SK-N-SH treated with all-trans-retinoic acid at 6 μM for 48 hours (cell line): ENCODE results near the gene COG8.

Source experiments
- ATAC-seq: fragments of 200-7000 bp; cut with Tn5 transposase; 3 replicates; pipeline ENCODE4 v1.9.1; 2020; ENCODE audit warnings: mild to moderate bottlenecking, moderate library complexity
- ARNTL ChIP-seq: fragments of 450-650 bp; formaldehyde crosslinking; IDR thresholded peaks from 2 replicates; pipeline ENCODE4 v1.5.0; 2020; ENCODE audit warnings: low read depth, mild to moderate bottlenecking, moderate library complexity, borderline replicate concordance
- BACH2 ChIP-seq: fragments of 250-450 bp; sonication (Bioruptor Pico); IDR thresholded peaks from 2 replicates; pipeline ENCODE4 v1.9.0; 2021; ENCODE audit warnings: mild to moderate bottlenecking, borderline replicate concordance
- CSDC2 ChIP-seq: fragments of 250-450 bp; sonication (Bioruptor Pico); IDR thresholded peaks from 2 replicates; pipeline ENCODE4 v1.5.0; 2020; ENCODE audit warnings: mild to moderate bottlenecking, moderate library complexity
- ESRRG ChIP-seq: fragments of 250-450 bp; sonication (Bioruptor Pico); IDR thresholded peaks from 2 replicates; pipeline ENCODE4 v1.6.1; 2021; ENCODE audit warnings: mild to moderate bottlenecking
- GLIS3 ChIP-seq: fragments of 250-450 bp; sonication (Bioruptor Pico); IDR thresholded peaks from 2 replicates; pipeline ENCODE4 v1.5.0; 2020; ENCODE audit warnings: mild to moderate bottlenecking, moderate library complexity
- OSR1 ChIP-seq: fragments of 250-450 bp; sonication (Bioruptor Pico); IDR thresholded peaks from 2 replicates; pipeline ENCODE4 v1.8.0; 2022; ENCODE audit warnings: moderate library complexity, mild to moderate bottlenecking, inconsistent platforms
- PPARA ChIP-seq: fragments of 250-450 bp; sonication (Bioruptor Pico); IDR thresholded peaks from 2 replicates; pipeline ENCODE4 v1.5.0; 2020; ENCODE audit warnings: mild to moderate bottlenecking, borderline replicate concordance
- RARB ChIP-seq: fragments of 250-450 bp; sonication (Bioruptor Pico); IDR thresholded peaks from 2 replicates; pipeline ENCODE4 v1.8.0; 2021; ENCODE audit warnings: mild to moderate bottlenecking, moderate library complexity
- SNAI2 ChIP-seq: fragments of 250-450 bp; sonication (Bioruptor Pico); IDR thresholded peaks from 2 replicates; pipeline ENCODE4 v1.5.0; 2020; ENCODE audit warnings: mild to moderate bottlenecking, moderate library complexity
- TCF4 ChIP-seq: fragments of 250-450 bp; sonication (Bioruptor Pico); IDR thresholded peaks from 2 replicates; pipeline ENCODE4 v1.8.0; 2021; ENCODE audit warnings: mild to moderate bottlenecking, moderate library complexity, borderline replicate concordance
- TOX ChIP-seq: fragments of 250-450 bp; sonication (Bioruptor Pico); IDR thresholded peaks from 2 replicates; pipeline ENCODE4 v1.8.0; 2021; ENCODE audit warnings: mild to moderate bottlenecking, moderate library complexity, borderline replicate concordance
- ZC3H10 ChIP-seq: fragments of 250-450 bp; sonication (Bioruptor Pico); IDR thresholded peaks from 2 replicates; pipeline ENCODE4 v1.5.1; 2021; ENCODE audit warnings: mild to moderate bottlenecking, moderate library complexity
- ZFP3 ChIP-seq: fragments of 250-450 bp; sonication (Bioruptor Pico); IDR thresholded peaks from 2 replicates; pipeline ENCODE4 v1.5.0; 2020; ENCODE audit warnings: mild to moderate bottlenecking, moderate library complexity
- ZFP30 ChIP-seq: fragments of 450-650 bp; formaldehyde crosslinking; IDR thresholded peaks from 2 replicates; pipeline ENCODE4 v1.5.0; 2022; ENCODE audit warnings: mild to moderate bottlenecking, moderate library complexity
- ZNF565 ChIP-seq: fragments of 450-650 bp; formaldehyde crosslinking; conservative IDR thresholded peaks from 2 replicates; pipeline ENCODE4 v1.5.0; 2020; ENCODE audit warnings: low read depth, mild to moderate bottlenecking, moderate library complexity
- ZNF70 ChIP-seq: fragments of 450-650 bp; formaldehyde crosslinking; IDR thresholded peaks from 2 replicates; pipeline ENCODE4 v1.5.0; 2020; ENCODE audit warnings: mild to moderate bottlenecking, moderate library complexity
- TF ChIP-seq, protein P1 (sequence below): fragments of 250-450 bp; sonication (Bioruptor Pico); IDR thresholded peaks from 2 replicates; pipeline ENCODE4 v1.5.0; 2020; ENCODE audit warnings: mild to moderate bottlenecking, moderate library complexity
- TF ChIP-seq, protein P2 (sequence below): fragments of 250-450 bp; sonication (Bioruptor Pico); IDR thresholded peaks from 2 replicates; pipeline ENCODE4 v1.8.0; 2021; ENCODE audit warnings: low read depth, mild to moderate bottlenecking, moderate library complexity, borderline replicate concordance
- TF ChIP-seq, protein P3 (sequence below): fragments of 250-450 bp; sonication (Bioruptor Pico); IDR thresholded peaks from 2 replicates; pipeline ENCODE4 v1.5.1; 2020; ENCODE audit warnings: low read depth, mild to moderate bottlenecking, moderate library complexity
- TF ChIP-seq, protein P4 (sequence below): fragments of 250-450 bp; sonication (Bioruptor Pico); IDR thresholded peaks from 2 replicates; pipeline ENCODE4 v1.5.1; 2021; ENCODE audit warnings: mild to moderate bottlenecking, moderate library complexity
- TF ChIP-seq, protein P5 (sequence below): fragments of 250-450 bp; sonication (Bioruptor Pico); IDR thresholded peaks from 2 replicates; pipeline ENCODE4 v1.8.0; 2020; ENCODE audit warnings: mild to moderate bottlenecking, moderate library complexity, borderline replicate concordance

COG8 gene

DNA sequence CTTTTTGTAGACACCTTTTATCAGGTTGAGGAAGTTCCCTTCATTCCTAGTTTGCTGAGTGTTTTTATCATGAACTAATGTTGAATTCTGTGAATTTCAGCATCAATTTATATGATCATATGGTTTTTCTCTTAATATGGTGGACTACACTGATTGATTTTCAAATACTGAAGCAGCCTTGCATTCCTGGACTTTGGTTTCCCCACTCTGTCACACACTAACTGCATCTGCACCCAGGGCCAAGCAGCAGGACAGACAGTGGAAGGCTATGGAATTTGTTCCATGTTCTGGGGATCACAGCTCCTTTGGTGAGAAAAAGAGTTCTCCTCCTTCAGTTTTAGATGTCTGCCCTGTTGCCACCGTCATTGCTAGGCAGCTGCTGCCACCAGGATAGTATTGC, 38.7 kb upstream of the COG8 start:
- no peak for ATAC-seq
- TF ChIP-seq, protein P1, sequence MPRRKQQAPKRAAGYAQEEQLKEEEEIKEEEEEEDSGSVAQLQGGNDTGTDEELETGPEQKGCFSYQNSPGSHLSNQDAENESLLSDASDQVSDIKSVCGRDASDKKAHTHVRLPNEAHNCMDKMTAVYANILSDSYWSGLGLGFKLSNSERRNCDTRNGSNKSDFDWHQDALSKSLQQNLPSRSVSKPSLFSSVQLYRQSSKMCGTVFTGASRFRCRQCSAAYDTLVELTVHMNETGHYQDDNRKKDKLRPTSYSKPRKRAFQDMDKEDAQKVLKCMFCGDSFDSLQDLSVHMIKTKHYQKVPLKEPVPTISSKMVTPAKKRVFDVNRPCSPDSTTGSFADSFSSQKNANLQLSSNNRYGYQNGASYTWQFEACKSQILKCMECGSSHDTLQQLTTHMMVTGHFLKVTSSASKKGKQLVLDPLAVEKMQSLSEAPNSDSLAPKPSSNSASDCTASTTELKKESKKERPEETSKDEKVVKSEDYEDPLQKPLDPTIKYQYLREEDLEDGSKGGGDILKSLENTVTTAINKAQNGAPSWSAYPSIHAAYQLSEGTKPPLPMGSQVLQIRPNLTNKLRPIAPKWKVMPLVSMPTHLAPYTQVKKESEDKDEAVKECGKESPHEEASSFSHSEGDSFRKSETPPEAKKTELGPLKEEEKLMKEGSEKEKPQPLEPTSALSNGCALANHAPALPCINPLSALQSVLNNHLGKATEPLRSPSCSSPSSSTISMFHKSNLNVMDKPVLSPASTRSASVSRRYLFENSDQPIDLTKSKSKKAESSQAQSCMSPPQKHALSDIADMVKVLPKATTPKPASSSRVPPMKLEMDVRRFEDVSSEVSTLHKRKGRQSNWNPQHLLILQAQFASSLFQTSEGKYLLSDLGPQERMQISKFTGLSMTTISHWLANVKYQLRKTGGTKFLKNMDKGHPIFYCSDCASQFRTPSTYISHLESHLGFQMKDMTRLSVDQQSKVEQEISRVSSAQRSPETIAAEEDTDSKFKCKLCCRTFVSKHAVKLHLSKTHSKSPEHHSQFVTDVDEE (CRISPR knock-in tag), result no peak
- TF ChIP-seq ZNF70 (CRISPR knock-in tag) (no peak), SNAI2 (CRISPR knock-in tag) (no peak), CSDC2 (CRISPR knock-in tag) (no peak), TOX (CRISPR knock-in tag) (no peak), TCF4 (CRISPR knock-in tag) (no peak), ZC3H10 (CRISPR knock-in tag) (no peak), PPARA (CRISPR knock-in tag) (no peak), ZNF565 (CRISPR knock-in tag) (no peak)
- TF ChIP-seq, protein P2, sequence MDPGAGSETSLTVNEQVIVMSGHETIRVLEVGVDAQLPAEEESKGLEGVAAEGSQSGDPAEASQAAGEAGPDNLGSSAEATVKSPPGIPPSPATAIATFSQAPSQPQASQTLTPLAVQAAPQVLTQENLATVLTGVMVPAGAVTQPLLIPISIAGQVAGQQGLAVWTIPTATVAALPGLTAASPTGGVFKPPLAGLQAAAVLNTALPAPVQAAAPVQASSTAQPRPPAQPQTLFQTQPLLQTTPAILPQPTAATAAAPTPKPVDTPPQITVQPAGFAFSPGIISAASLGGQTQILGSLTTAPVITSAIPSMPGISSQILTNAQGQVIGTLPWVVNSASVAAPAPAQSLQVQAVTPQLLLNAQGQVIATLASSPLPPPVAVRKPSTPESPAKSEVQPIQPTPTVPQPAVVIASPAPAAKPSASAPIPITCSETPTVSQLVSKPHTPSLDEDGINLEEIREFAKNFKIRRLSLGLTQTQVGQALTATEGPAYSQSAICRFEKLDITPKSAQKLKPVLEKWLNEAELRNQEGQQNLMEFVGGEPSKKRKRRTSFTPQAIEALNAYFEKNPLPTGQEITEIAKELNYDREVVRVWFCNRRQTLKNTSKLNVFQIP, result no peak
- TF ChIP-seq, protein P3, sequence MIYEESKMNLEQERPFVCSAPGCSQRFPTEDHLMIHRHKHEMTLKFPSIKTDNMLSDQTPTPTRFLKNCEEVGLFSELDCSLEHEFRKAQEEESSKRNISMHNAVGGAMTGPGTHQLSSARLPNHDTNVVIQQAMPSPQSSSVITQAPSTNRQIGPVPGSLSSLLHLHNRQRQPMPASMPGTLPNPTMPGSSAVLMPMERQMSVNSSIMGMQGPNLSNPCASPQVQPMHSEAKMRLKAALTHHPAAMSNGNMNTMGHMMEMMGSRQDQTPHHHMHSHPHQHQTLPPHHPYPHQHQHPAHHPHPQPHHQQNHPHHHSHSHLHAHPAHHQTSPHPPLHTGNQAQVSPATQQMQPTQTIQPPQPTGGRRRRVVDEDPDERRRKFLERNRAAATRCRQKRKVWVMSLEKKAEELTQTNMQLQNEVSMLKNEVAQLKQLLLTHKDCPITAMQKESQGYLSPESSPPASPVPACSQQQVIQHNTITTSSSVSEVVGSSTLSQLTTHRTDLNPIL (CRISPR knock-in tag), result no peak

DNA sequence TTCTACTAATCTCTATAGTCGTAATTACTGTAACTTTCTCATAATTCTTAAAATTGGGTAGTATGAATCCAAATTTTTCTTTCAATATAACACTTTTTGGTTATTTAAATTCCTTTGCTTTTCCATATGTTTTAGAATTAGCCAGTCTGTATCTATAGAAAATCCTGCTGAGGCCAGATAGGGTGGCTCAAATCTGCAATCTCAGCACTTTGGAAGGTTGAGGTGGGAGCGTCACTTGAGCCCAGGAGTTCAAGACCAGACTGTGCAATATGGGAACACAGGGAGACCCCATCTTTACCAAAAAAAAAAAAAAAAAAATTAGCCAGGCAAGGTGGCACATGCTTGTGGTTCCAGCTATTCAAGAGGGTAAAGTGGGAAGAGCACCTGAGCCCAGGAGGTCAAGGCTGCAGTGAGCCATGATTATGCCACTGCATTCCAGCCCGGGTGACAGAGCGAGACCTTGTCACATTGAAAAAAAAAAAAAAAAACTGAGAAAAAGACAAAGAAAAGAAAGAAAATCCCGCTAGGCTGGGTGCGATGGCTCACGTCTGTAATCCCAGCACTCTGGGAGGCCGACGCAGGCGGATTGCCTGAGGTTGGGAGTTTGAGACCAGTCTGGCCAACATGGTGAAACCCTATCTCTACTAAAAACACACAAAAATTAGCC, 37.2 kb upstream of the COG8 start:
- no peak for ATAC-seq
- TF ChIP-seq GLIS3 (no peak), ARNTL (CRISPR knock-in tag) (no peak), RARB (no peak), BACH2 (CRISPR knock-in tag) (no peak), TCF4 (CRISPR knock-in tag) (no peak), OSR1 (CRISPR knock-in tag) (no peak), TOX (CRISPR knock-in tag) (no peak), ZFP30 (no peak), ZNF70 (CRISPR knock-in tag) (no peak), ESRRG (no peak), CSDC2 (CRISPR knock-in tag) (no peak), PPARA (CRISPR knock-in tag) (no peak), ZFP3 (CRISPR knock-in tag) (no peak)
- TF ChIP-seq, protein P3 (CRISPR knock-in tag), result no peak
- TF ChIP-seq, protein P4, sequence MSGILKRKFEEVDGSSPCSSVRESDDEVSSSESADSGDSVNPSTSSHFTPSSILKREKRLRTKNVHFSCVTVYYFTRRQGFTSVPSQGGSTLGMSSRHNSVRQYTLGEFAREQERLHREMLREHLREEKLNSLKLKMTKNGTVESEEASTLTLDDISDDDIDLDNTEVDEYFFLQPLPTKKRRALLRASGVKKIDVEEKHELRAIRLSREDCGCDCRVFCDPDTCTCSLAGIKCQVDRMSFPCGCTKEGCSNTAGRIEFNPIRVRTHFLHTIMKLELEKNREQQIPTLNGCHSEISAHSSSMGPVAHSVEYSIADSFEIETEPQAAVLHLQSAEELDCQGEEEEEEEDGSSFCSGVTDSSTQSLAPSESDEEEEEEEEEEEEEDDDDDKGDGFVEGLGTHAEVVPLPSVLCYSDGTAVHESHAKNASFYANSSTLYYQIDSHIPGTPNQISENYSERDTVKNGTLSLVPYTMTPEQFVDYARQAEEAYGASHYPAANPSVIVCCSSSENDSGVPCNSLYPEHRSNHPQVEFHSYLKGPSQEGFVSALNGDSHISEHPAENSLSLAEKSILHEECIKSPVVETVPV, result no peak
- TF ChIP-seq, protein P2, result no peak
- TF ChIP-seq, protein P1 (CRISPR knock-in tag), result no peak
- TF ChIP-seq, protein P5, sequence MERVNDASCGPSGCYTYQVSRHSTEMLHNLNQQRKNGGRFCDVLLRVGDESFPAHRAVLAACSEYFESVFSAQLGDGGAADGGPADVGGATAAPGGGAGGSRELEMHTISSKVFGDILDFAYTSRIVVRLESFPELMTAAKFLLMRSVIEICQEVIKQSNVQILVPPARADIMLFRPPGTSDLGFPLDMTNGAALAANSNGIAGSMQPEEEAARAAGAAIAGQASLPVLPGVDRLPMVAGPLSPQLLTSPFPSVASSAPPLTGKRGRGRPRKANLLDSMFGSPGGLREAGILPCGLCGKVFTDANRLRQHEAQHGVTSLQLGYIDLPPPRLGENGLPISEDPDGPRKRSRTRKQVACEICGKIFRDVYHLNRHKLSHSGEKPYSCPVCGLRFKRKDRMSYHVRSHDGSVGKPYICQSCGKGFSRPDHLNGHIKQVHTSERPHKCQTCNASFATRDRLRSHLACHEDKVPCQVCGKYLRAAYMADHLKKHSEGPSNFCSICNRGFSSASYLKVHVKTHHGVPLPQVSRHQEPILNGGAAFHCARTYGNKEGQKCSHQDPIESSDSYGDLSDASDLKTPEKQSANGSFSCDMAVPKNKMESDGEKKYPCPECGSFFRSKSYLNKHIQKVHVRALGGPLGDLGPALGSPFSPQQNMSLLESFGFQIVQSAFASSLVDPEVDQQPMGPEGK (CRISPR knock-in tag), result no peak
